ENCODE results near the gene DCAF17. TPM values are rescaled to one million over a fixed set of nuclear protein-coding genes. Genes with fewer than 3 reads are reported as not detected.

The DCAF17 gene
- total and polyA plus RNA-seq, 2 of the 13 experiments (the other 11 are each of a cell fraction or from before 2014, with no cell fraction given), result 13.7 to 30.0 TPM

GRCh38 chr2:171434013-171434989 is at the start of gene DCAF17 (continued):
- TF ChIP-seq SRY (CRISPR knock-in tag; IDR thresholded peaks at IDR 0.05) (peak; percentile 88; the same call in 1 of the 2 replicates), HMGXB4 (CRISPR knock-in tag; IDR thresholded peaks at IDR 0.05; ENCODE audit: borderline replicate concordance in 1 of 2, low read depth in 1 of 2) (peak; percentile 64 to 91; a peak in 3 of 4 replicates), ZNF552 (CRISPR knock-in tag; IDR thresholded peaks at IDR 0.05; ENCODE audit: borderline replicate concordance) (peak; percentile 85), MAFG (CRISPR knock-in tag; IDR thresholded peaks at IDR 0.05) (no peak), ZBTB38 (CRISPR knock-in tag; IDR thresholded peaks at IDR 0.05) (peak; percentile 75; the same call in 1 of the 2 replicates), CAMTA2 (CRISPR knock-in tag; IDR thresholded peaks at IDR 0.05; ENCODE audit: borderline replicate concordance) (peak; percentile 95; the same call in 1 of the 2 replicates), ZFAT (CRISPR knock-in tag; conservative IDR thresholded peaks at IDR 0.05) (peak; percentile 93), ZNF33B (CRISPR knock-in tag; IDR thresholded peaks at IDR 0.05) (peak; percentile 19; the same call in 1 of the 2 replicates), ZNF275 (CRISPR knock-in tag; IDR thresholded peaks at IDR 0.05; ENCODE audit: borderline replicate concordance) (peak; percentile 91), ZNF350 (CRISPR knock-in tag; IDR thresholded peaks at IDR 0.05; ENCODE audit: borderline replicate concordance, low read depth) (peak; percentile 91), E2F1 (CRISPR knock-in tag; IDR thresholded peaks at IDR 0.05) (peak; percentile 85), ZNF232 (CRISPR knock-in tag; IDR thresholded peaks at IDR 0.05; ENCODE audit: borderline replicate concordance) (peak; percentile 65; the same call in 1 of the 2 replicates), ZNF362 (CRISPR knock-in tag; IDR thresholded peaks at IDR 0.05; ENCODE audit: borderline replicate concordance) (peak; percentile 31; the same call in 1 of the 2 replicates), ATF2 (CRISPR knock-in tag; IDR thresholded peaks at IDR 0.05) (no peak), MTF2 (CRISPR knock-in tag; IDR thresholded peaks at IDR 0.05; ENCODE audit: borderline replicate concordance) (peak; percentile 63; the same call in 1 of the 2 replicates), ZNF292 (CRISPR knock-in tag; IDR thresholded peaks at IDR 0.05; ENCODE audit: borderline replicate concordance, low read depth) (peak; percentile 26; the same call in 1 of the 2 replicates), MTF1 (CRISPR knock-in tag; IDR thresholded peaks at IDR 0.05) (peak; percentile 91), ZNF772 (CRISPR knock-in tag; IDR thresholded peaks at IDR 0.05) (peak; percentile 61), ZNF691 (CRISPR knock-in tag; IDR thresholded peaks at IDR 0.05; ENCODE audit: borderline replicate concordance, low read depth) (peak; percentile 65)
